HG03432 (cell line): ENCODE data around the gene NRXN2.

ENCODE experiments used
- ATAC-seq: cut with Tn5 transposase; IDR thresholded peaks from one replicate; pipeline ENCODE4 v1.9.1; 2021; ENCODE audit warnings: mild to moderate bottlenecking, moderate library complexity; ENCODE audit not compliant: unreplicated experiment

NRXN2 gene

GRCh38 chr11:64654439-64654838 lies 68.6 kb downstream of the NRXN2 start:
- no peak for ATAC-seq

GRCh38 chr11:64653388-64653973 lies 69.5 kb downstream of the NRXN2 start:
- no peak for ATAC-seq

GRCh38 chr11:64652586-64653387 lies 70.2 kb downstream of the NRXN2 start:
- no peak for ATAC-seq

GRCh38 chr11:64650923-64651523 lies 72.0 kb downstream of the NRXN2 start:
- no peak for ATAC-seq

GRCh38 chr11:64649291-64649697 lies 73.7 kb downstream of the NRXN2 start:
- ATAC-seq: no peak

- no peak for ATAC-seq
Measured at GRCh38 chr11:64648551-64648950, 74.4 kb downstream of the NRXN2 start.

- ATAC-seq: no peak
Measured at GRCh38 chr11:64647019-64647779, 75.8 kb downstream of the NRXN2 start.

- no peak for ATAC-seq
Measured at GRCh38 chr11:64644647-64645275, 78.2 kb downstream of the NRXN2 start.

- ATAC-seq: no peak
Measured at GRCh38 chr11:64643920-64644646, 78.9 kb downstream of the NRXN2 start.

- no peak for ATAC-seq
Measured at GRCh38 chr11:64643256-64643881, 79.6 kb downstream of the NRXN2 start.

GRCh38 chr11:64642871-64643255 lies 80.1 kb downstream of the NRXN2 start:
- ATAC-seq: no peak

GRCh38 chr11:64642418-64642735 lies 80.6 kb downstream of the NRXN2 start:
- no peak for ATAC-seq

- no peak for ATAC-seq
Measured at GRCh38 chr11:64641596-64642417, 81.2 kb downstream of the NRXN2 start.

GRCh38 chr11:64639885-64640284 lies 83.1 kb downstream of the NRXN2 start:
- ATAC-seq: no peak

- ATAC-seq: no peak
Measured at GRCh38 chr11:64638829-64639228, 84.2 kb downstream of the NRXN2 start.

GRCh38 chr11:64638018-64638665 lies 84.9 kb downstream of the NRXN2 start:
- no peak for ATAC-seq

- no peak for ATAC-seq
Measured at GRCh38 chr11:64637334-64638017, 85.5 kb downstream of the NRXN2 start.

- no peak for ATAC-seq
Measured at GRCh38 chr11:64633555-64634159, 89.3 kb downstream of the NRXN2 start.
